GM19023 (cell line): ENCODE results near the gene XPO6.
A peak's percentile ranks its signal among the peaks of the same experiment; 100 is the strongest.
"Not testable (repeated sequence)": the region's sequence is repeated elsewhere in the genome, so short reads cannot be mapped to it uniquely, and the experiment has no call there.

Experiments used
- ATAC-seq: cut with Tn5 transposase; IDR thresholded peaks from one replicate; pipeline ENCODE4 v1.9.1; 2021; ENCODE audit warnings: mild to moderate bottlenecking, moderate library complexity; ENCODE audit not compliant: unreplicated experiment

XPO6 gene, protein sequence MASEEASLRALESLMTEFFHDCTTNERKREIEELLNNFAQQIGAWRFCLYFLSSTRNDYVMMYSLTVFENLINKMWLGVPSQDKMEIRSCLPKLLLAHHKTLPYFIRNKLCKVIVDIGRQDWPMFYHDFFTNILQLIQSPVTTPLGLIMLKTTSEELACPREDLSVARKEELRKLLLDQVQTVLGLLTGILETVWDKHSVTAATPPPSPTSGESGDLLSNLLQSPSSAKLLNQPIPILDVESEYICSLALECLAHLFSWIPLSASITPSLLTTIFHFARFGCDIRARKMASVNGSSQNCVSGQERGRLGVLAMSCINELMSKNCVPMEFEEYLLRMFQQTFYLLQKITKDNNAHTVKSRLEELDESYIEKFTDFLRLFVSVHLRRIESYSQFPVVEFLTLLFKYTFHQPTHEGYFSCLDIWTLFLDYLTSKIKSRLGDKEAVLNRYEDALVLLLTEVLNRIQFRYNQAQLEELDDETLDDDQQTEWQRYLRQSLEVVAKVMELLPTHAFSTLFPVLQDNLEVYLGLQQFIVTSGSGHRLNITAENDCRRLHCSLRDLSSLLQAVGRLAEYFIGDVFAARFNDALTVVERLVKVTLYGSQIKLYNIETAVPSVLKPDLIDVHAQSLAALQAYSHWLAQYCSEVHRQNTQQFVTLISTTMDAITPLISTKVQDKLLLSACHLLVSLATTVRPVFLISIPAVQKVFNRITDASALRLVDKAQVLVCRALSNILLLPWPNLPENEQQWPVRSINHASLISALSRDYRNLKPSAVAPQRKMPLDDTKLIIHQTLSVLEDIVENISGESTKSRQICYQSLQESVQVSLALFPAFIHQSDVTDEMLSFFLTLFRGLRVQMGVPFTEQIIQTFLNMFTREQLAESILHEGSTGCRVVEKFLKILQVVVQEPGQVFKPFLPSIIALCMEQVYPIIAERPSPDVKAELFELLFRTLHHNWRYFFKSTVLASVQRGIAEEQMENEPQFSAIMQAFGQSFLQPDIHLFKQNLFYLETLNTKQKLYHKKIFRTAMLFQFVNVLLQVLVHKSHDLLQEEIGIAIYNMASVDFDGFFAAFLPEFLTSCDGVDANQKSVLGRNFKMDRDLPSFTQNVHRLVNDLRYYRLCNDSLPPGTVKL

GRCh38 chr16:28211758-28212531 lies at the start of gene XPO6:
Gene XPO6 (minus strand): TSS chr16:28211965. CDS start chr16:28211368, 597 bp downstream.
- peak; percentile 91 for ATAC-seq

GRCh38 chr16:28260193-28260592 lies 48.4 kb upstream of the XPO6 start:
- no peak for ATAC-seq

DNA sequence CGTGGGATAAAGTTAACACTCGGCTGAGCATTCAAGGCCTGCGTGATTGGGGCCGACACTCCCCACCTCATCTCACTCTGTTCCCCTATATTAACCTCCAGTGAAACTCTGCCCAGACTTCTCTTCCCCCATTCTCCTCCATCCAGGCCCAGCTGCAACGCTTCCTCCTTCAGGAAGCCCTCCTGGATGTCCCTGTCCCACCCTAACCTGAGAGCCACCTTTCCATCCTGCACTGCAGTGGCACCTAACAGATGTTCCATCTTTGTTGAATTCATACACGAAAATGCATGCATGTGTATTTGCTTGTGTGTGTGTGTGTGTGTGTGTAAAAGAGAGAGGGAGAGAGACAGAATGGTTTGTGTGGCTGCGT lies 48.0 kb upstream of the XPO6 start:
- no peak for ATAC-seq

GRCh38 chr16:28259091-28259780 lies 47.5 kb upstream of the XPO6 start:
- ATAC-seq, result no peak

DNA sequence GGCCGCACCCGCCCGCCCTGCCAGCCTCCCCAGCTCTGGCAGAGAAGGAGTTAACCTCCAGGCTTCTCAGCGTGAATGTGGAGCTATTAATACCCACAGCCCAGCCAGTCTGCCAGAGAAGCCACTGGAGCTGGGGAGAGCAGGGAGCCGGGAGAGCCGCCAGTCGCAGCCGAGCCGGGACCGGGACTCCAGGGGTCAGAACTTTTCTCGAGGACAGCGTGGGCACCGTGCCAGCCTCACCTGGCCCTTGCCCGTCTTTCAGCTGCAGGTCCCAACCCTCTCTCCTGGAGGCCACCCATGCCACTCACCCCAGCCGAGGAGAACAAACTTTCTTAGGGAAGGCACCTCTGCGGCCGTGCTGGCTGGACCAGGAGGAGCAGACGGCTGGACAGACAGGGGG lies 46.8 kb upstream of the XPO6 start:
- ATAC-seq, result no peak

GRCh38 chr16:28257256-28257655 lies 45.5 kb upstream of the XPO6 start:
- ATAC-seq, result no peak

DNA sequence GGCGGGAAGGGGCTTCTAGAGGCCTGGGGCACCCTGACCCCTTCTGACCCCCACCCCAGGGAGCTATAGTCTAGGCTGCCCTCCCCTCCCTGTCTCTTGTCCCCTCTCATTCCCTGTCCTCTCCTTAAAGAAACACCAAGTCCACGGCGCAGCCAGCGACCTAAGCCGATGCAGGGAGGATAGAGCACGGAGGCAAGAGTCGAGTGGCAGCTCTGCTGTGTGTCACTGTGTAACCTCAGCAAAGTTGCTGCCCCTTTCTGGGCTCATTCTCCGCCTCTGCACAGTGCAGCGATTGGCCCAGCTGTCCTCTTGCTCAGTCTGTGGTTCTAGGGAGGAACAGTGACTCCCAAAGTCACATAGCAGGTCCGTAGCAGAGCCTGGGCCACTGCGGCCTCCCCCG lies 44.1 kb upstream of the XPO6 start:
- no peak for ATAC-seq

DNA sequence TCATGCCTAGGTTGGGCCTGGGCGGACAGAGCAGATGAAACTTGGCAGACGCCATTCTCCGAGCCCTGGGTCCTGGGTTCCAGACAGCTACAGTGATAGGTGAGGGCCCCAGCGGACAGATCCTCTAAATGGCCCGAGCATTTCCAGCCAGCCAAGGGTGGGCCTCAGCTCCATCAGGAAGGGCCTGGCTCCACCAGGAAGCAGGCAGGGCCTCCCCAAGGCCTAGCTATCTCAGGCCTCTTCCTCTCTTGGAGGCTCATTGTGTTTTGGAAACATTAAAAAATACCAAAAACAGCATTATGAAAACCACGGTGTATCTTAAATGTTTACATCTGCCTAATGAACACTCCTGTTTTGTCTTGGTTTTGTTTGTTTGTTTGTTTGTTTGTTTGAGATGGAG lies 42.4 kb upstream of the XPO6 start:
- no peak for ATAC-seq

DNA sequence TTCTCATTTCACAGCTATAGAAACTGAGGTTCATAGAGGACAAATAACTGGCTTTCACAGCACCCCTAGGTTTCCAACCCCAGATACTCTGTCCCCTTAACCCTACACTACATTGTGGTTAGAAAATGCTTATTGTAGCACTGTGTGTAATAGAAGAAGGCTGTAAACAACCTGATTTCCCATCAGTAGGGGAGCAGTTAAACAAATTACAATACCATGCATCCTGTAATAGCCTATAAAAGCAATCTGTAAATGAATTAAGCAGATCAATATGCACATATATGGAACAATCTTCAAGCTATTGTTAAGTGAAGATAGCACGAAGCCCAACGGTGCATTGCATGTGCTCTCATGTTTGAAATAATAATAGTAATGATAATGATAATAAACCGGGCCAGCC lies 39.2 kb upstream of the XPO6 start:
- no peak for ATAC-seq

DNA sequence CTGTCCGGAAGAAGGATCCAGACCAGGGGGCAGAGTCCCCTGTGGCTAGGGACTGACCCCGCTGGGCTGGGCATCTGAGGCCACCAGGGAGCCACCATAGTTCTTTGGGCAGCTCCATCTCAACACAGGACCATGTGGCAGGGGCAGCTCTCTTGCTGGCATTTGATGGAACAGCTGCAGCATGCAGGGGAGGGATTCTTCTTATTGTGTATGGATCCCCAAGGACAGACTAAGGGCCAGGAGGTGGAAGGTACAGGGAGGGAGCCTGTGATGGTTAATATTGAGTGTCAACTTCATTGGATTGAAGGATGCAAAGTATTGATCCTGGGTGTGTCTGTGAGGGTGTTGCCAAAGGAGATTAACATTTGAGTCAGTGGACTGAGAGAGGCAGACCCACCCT lies 37.7 kb upstream of the XPO6 start:
- ATAC-seq, result not testable (repeated sequence)

- no peak for ATAC-seq
Measured at GRCh38 chr16:28241924-28242323, 30.2 kb upstream of the XPO6 start.

DNA sequence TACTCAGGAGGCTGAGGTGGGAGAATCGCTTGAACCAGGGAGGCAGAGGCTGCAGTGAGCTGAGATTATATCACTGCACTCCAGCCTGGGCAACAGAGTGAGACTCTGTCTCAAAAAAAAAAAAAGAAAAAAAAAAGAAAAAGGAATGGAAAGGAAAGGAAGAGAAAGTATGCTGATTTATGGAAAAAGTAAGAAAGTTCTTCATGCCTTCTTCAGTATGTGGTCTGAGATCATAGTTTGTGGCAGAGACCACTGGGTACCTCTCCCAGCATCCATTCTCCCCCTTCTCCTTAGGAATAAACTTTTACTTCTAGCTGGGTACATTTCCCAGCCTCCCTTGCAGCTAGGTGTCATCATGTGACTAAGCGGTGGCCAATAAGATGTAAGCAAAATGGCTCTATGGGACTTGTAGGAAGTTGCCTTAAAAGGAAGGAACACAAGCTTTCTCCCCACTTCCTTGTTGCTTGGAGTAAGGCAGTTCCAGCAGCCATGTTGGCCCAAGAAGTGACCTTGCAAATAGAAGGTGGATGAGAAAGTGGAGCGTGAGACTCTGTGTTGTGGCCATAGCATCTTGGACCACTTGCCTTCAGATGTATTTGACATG lies 26.1 kb upstream of the XPO6 start:
- ATAC-seq, result no peak

GRCh38 chr16:28231763-28232162 lies 20.0 kb upstream of the XPO6 start:
- no peak for ATAC-seq

GRCh38 chr16:28223909-28224308 lies 12.1 kb upstream of the XPO6 start:
- ATAC-seq, result not testable (repeated sequence)

- ATAC-seq, result not testable (repeated sequence)
Measured at GRCh38 chr16:28219777-28220176, 8.0 kb upstream of the XPO6 start.

DNA sequence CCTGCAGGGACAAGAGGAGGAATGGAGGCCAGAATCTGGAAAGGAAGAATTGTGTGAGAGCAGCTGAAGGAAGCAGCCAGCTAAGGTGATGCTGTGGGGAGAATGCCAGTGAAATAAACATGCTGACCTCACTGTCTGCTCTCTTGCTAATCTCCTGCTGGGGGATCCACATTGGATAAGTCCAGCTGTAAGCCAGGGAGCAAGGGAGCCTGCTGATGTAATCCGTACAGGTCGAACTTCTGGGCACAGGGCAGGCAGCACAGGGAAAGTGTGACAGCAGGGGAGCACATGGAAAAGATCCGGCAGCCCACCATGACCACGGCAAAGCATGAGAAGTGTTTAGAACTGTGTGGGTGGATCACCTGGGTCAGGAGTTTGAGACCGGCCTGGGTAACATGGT lies 7.5 kb upstream of the XPO6 start:
- ATAC-seq, result no peak

- ATAC-seq, result no peak
Measured at GRCh38 chr16:28218109-28218508, 6.3 kb upstream of the XPO6 start.

GRCh38 chr16:28217326-28217725 lies 5.6 kb upstream of the XPO6 start:
- no peak for ATAC-seq

GRCh38 chr16:28213396-28213795 lies 1.6 kb upstream of the XPO6 start:
- ATAC-seq, result no peak

DNA sequence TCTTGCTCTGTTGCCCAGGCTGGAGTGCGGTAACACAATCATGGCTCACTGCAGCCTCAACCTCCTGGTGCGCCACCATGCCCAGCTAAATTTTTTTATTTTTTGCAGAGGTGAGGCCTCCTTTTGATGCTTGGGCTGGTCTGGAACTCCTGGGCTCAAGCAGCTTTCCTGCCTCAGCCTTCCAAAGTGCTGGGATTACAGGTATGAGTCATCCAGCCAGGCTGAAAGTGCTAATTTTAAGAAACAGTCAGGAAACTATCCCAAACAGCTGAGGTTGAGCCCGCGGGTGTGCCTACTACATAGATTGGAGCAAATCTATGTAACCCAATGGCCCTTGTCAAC lies 738 bp upstream of the XPO6 start:
- ATAC-seq, result no peak
